ENCODE measurements around the gene ZNF134.

Gene ZNF134

DNA sequence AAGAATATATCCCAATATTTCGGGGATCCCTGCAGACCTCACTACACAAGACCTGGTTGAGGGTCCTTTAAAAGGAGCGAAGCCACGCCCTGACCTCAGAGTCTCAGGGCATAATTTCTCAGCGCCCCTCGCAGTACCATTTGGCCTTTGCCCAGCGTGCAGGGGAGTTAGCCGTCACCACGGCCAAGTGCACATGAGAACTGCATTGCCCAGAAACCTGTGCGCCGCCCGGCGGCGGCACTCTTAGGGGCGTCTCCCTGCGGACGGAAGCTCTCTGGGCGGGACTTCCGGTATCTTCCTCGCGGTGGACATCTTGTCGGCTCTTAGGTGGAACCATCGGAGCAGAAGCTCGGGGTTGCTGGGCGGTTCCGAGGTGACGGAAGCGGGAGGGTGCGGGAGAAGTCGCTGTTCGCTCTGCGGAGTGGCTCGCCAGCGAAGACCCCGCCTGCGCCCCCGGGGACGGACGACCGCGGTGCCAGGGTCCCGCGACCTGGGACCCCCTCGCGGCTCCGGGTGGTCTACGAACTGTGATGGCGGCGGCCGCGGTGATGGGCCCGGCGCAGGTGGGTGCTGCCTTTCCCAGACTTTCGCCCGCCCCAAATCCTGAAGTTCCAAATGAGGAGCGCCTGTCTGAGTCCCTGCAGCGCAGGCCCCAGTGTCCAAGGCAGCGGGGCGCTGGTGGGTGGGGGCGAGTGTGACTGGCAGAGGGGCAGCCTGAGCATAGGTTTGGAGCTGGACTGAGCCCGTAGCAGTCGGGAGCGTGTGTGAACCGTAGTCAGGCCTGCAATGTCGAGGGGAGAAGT is at the start of gene ZNF134:
ZNF134 (plus strand) TSS at position 302 of the 803 bp plus-strand sequence. CDS start 5,227 bp downstream, outside the sequence.
- peak; percentile 71 for DNase-seq (ENCODE audit: low read depth)

DNA sequence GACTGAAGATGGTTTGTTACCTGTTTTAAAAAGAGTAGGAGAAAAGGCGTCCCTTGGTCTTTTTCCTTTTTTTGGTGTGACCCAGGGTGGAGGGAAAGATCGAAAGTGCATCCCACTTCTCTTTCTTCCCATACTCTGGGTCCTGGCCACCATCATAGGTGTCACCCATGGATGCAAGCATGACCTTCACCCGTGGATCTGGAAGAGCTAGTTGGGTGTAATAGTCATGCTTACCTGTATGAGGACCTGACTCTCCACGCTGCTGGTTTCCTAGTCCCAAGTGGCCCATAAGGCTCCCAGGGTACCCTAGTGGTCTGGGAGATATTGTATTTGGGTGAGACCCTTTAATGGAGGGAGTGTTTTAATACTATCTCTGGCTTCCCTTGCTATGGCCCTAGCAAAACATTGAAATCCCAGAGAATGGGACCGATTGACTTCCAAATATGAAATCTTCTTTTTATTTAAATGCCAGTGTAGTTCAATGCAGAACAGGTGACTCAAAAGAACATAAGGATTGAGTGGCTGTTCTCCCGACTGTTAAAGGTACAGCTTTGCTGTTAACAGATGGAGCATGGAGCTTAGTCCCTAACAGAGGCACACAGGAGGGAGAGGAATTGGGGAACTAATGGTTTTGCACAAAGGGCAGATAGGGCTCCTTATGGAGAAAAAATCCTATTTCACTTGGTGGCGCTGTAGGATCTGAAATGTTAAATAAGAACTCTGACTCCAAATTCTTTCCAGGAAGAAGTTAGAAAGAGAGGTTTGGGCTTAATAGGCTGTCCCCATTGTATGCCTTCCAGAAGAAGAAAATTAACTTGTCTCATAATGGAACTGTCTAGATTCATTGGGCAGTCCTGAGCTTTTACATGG is 47.4 kb upstream of the ZNF134 start:
- DNase-seq (ENCODE audit: low read depth): no peak

DNA sequence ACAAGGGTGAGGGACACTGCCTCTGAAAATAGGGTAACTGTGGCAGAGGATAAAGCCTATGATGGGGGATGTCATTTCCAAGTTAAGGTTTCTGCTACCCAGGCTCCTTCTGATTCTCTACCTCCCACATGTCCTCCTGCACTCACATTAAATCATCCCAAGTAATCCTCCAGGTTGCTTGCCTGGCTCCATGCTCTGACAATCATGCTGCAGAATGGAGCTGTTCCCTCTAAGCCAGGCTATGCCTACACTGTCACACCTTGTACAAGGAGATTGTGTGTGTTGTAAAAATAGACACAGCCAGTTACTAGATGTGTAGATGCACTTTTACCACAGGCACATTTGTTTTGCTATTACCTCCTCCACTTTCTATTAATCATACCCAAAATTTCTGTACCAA is 43.3 kb upstream of the ZNF134 start:
- DNase-seq (ENCODE audit: low read depth): no peak

DNA sequence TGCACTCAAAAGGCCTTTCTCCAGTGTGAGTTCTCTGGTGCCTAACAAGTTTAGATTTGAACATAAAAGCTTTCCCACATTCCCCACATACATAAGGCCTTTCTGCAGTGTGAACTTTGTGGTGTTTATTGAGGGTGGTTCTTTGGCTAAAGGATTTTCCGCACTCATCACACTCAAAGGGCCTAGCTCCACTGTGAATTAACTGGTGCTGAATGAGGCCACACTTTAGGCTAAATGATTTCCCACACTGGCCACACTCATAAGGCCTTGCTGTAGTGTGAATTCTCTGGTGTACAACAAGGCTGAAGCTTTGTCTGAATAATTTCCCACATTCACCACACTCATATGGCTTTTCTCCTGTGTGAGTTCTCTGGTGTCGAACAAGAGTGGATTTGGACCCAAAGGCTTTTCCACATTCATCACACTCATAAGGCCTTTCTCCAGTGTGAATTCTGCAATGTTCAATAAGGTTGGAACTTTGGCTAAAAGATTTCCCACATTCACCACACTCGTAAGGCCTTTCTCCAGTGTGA is 41.6 kb upstream of the ZNF134 start:
- no peak for DNase-seq (ENCODE audit: low read depth)

DNA sequence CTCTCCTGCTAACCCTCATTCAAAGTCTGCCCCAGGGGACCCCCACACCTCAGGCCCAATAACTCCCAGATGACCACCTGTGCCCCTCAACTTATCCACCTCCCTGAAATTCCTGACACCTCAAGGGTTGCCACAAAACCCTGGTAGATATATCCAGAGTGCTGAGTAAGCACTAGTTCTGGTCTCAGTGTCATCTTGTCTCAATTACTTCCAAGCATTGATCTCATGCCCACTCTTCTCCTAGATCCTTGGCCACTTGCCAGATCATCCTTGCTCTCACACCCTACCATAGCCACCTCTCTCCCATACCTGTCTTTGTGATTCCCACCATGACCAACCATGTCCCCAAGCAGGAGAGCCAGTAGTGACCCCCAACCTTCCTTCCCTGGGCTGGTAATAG is 37.4 kb upstream of the ZNF134 start:
- DNase-seq (ENCODE audit: low read depth): no peak

DNA sequence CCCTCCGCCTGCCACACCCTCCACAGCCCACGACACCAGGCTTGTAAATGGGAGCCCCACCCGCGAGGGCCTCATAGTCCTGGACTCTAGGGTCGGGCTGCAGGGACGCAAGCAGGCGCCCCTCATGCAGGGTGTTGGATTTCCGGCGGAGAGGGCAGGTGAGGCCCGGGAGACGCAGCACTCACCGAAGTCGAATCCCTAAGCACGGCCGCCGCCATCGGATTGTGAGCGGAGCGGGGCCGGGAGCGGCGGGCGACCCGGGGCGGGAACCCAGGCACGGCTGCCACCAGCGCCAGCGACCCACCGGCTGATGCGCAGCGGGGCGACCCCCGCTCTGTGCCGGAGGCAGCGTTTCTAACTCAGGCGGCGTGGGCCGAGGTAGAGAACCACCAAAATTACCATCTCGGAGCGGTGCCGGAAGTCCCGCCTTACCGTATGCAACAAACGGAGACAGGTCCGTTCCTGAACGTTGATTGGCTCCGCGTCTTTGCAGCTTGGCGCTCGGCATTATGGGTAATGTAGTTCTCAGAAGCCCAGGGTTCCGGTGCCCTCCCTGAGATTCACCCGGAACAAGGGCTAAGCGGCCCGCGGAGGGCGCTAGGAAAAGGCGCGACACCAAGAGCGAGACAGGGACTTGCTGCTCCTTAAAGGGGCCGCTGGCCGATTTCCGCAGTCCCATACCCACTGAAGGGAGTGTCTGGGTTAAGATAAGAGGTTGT is 35.4 kb upstream of the ZNF134 start, which contains the start of gene ZNF416:
ZNF416 (minus strand) TSS at position 425 of the 719 bp plus-strand sequence; CDS start at position 218, 207 bp downstream.
- DNase-seq (ENCODE audit: low read depth): peak; percentile 92

DNA sequence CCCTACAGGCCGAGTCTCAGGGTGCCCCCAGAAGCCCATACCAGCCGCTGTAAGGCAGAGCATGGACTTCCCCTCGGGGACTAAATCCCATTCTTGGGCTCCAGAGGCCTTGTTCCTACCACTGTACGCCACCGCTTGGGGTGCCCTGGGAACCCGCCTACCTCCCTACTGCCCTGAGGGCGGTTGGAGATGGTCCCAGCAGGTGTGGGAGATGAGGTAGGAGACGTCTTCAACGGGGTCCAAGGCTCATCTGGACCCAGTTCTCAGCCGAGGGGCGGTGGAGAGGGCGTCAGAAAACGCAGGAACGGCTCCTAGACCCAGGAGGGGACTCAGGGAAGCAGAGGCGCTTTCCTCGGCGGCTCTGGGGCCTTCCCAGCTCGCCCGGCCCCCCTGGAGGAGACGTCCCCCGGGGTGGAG is 30.9 kb upstream of the ZNF134 start:
- DNase-seq (ENCODE audit: low read depth): no peak

DNA sequence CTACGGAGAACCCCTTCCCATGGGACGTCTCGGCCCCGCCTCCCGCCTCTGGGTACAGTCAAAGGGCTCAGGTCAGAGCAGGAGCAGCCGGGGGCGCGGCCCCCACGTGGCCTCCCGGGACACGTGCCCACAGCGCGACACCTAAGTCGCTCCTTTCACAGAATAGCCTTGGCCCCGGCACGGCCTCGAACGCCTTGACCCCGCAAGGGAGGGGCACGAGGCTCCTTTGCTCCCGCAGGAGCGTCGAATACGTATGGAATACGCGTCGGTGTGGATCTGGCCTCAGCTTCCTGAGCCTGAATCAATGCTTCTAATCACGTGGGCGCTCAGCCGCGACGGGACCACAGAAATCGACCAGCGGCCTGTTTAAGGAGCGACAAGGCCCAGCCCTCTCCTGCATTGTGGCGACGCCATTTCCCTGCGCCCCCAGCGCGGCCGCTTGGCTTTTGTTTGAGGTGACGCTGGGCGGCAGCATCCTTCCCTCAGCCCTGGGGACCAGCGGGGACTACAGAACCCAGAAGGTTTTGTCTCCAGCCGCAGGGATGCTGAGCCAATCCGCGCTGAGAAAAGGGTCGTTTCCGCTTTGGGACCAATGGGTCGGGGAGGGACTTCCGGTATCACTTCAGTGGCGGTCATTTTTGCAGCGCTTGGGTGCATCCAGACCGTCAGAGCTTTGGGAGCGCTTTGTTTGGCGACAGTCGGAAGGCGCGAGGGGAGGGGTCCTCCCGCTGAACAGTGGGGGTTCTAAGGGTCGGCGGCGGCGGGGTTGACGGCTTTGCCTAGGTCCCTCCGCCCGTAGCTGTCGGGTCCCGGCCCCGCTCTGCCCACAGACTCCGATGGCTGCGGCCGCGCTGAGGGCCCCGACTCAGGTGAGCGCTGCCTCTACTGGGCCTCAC is 30.3 kb upstream of the ZNF134 start, which contains the start of gene ZIK1:
ZIK1 (plus strand) TSS at position 625 of the 896 bp plus-strand sequence; CDS start at position 837, 212 bp downstream.
- DNase-seq (ENCODE audit: low read depth): peak; percentile 68

DNA sequence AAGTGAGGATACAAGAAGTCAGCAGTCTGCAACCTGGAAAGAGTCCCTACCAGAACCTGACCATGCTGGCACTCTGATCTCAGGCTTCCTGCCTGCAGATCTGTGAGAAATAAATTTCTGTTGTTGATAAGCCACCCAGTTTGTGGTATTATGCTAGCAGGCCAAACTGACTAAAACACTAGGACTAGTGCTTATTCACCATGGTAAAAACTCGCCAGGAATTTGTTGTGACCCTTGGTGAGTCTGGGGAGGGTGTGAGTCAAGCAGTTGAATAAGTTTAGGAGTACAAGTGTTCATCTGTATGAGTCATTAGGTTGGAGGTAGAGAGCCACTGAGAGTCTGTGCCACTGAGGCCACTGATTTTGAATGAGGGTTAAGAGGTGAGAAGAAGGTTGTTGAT is 26.5 kb upstream of the ZNF134 start:
- DNase-seq (ENCODE audit: low read depth): no peak

DNA sequence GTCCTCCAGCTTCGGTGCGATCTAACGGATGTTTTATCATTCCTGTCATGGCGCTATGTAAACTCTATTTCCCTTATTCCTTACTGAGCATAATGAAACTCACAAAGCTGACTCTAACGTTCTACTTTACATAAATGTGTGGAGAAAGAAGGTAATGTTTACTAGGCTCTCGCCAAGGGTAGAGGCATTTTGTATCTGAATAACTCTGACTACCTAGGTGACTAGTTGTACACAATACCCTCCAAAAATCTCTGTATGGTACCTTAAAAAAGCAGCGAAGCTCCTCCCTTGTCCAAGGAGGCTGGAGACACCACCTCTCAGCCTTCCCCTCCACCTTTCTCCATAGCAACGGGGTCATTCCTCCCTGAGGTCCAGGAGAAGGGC is 14.7 kb upstream of the ZNF134 start:
- DNase-seq (ENCODE audit: low read depth): no peak

DNA sequence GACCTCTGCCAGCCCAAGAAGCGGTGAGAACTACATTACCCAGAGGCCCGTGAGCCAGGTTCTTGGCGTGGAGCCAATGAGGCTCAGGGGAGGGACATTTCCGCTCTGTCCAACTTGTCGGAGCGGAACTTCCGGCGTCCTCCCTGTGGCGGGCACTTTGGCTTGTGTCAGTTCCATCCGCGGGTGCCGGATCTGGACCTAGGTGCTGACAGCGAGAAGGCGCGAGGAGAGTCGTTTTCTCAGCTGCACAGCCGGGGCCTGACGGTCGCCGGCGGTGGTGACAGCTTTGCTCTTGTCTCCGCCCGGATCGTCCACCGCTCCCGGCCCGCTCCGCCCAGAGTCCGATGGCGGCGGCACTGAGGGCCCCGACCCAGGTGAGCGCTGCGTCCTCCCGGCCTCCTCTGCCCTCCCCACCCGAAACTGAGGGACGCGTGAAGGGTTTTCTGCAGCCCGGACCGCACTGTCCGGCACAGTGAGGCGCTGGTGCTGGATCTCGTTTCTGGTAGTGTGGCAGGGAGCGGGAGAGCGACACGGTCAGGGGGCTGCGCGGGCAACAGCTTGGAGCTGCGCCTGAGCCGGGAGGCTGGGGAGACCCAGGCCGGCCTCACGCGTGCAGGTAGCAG is 14.2 kb upstream of the ZNF134 start, which contains the start of gene ZNF530:
ZNF530 (plus strand) TSS at position 125 of the 623 bp plus-strand sequence. CDS start 4,461 bp downstream, outside the sequence.
- peak; percentile 55 for DNase-seq (ENCODE audit: low read depth)

DNA sequence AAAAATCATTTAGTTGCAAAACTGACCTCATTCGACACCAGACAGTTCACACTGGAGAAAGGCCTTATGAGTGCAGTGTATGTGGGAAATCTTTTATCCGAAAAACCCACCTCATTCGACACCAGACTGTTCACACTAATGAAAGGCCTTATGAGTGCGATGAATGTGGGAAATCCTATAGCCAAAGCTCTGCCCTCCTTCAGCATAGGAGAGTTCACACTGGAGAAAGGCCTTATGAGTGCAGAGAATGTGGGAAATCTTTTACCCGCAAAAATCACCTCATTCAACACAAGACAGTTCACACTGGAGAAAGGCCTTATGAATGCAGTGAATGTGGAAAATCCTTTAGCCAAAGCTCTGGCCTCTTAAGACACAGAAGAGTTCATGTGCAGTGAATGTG is 7.1 kb upstream of the ZNF134 start:
- no peak for DNase-seq (ENCODE audit: low read depth)

DNA sequence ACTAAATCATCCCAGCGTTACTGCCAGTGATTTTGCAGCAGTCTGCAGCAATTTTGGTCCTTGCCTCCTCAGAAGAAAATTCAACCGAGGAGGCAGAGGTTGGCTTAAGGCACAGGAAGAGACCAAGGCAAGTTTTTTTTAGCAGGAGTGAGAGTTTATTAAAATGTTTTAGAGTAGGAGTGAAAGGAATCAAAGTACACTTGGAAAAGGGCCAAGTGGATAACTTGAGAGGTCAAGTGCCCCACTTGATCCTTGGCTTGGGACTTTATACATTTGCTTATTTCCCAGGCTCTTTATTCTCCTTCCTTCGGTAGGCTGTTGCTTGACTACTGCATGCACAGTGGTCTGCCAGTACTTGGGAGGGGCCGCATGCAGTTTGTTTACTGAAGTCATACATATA is 2.9 kb upstream of the ZNF134 start:
- no peak for DNase-seq (ENCODE audit: low read depth)

DNA sequence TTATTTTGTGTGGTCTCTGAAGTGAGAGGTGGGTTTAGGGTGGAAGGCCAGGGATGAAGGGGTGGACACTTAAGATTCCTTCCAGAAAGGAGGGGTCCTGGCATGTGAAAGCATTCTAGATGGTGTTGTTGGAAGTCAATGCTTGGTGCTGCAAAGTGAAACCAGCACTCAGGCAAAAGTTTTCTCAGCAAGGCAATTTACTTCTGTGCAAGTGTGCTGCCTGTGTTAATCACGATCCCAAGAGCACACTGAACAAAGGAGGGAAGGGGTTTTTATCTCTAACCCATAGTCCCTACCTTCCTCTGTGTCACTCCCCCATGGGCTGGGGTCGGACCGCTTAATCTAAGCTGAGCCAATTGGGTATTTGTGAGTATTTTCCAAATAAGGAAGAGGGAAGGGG is 1.3 kb downstream of the ZNF134 start:
- DNase-seq (ENCODE audit: low read depth): no peak

DNA sequence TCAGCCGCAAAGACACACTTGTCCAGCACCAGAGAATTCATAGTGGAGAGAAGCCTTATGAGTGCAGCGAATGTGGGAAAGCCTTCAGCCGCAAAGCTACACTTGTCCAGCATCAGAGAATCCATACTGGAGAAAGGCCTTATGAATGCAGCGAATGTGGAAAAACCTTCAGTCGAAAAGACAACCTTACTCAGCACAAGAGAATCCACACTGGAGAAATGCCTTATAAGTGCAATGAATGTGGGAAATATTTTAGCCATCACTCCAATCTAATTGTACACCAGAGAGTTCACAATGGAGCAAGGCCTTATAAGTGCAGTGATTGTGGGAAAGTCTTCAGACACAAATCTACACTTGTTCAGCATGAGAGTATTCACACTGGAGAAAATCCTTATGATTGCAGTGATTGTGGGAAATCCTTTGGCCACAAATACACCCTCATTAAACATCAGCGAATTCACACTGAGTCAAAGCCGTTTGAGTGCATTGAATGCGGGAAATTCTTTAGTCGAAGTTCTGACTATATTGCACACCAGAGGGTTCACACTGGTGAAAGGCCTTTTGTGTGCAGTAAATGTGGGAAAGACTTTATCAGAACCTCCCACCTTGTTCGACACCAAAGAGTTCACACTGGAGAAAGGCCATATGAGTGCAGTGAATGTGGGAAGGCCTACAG is 6.8 kb downstream of the ZNF134 start:
- DNase-seq (ENCODE audit: low read depth): no peak

DNA sequence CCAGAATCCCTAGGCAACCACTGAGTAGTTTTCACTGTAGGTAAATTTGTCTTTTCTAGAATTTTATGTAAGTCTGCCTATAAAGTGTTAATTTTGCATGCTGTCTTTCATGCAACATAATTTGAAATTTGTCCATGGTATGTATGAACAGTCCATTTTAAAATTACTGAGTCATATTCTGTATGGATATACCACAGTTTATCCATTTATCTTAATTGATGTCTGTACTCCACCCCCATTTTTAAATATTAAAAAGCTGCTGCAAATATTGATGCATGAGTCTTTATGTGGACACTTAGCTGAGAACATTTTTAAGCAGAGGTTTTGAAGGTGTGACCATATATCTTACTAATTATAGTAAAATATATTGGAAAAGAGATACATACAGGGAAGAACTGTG is 9.0 kb downstream of the ZNF134 start:
- no peak for DNase-seq (ENCODE audit: low read depth)

DNA sequence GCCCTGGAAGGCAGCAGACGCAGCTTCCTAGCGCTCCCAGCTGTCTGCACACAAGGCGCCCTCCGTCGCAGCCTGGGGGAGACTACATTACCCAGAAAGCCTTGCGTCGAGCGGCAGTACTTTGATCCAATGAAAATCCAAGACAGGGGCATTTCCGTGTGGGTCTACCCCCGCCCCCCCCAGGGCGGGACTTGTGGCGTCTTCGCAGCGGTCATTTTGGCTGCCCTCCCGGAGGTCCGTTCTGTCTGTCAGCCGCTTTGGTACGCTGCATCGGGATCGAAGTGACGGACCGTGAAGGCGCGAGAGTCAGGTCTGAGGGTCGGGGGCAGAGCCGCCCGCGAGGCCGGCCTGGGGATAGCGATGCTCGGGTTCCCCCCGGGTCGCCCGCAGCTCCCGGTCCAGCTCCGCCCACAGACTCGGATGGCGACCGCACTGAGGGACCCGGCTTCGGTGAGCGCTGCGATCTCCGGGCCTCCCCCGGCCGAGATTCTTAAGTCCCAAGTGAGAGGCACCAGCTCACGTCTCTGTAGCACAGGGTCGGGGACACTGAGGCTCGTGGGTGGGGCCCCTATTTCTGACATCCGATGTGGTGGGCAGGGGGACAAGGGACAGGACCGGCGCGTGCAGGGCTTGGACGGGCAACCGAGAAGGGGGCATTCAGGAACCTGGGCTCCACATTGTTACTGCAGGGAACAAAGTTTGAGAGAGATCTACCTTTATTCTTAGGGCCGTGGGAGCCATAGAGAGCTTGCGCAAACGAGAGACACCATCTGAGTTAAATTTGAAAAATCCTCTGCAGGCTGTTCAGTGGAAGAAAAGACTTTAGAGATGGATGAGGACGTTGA is 19.2 kb downstream of the ZNF134 start, which contains the start of gene ZNF211:
ZNF211 (plus strand) TSS at position 182 of the 845 bp plus-strand sequence; CDS start at position 361, 179 bp downstream.
- DNase-seq (ENCODE audit: low read depth): peak; percentile 75

DNA sequence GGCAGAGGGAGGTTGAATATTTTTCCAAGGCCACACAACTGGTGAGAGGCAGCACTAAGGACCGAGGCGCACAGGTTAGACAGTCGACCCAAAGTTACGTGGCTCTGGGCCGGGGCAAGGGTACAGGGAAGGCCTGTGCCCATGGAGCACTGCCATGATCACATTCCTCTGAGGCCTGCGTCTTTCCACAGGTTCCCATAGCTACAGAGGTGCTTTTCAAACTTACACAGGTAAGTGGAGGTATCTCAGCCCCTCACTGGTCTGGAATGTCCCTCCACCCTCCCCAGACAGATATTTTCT is 19.7 kb downstream of the ZNF134 start:
- DNase-seq (ENCODE audit: low read depth): no peak

DNA sequence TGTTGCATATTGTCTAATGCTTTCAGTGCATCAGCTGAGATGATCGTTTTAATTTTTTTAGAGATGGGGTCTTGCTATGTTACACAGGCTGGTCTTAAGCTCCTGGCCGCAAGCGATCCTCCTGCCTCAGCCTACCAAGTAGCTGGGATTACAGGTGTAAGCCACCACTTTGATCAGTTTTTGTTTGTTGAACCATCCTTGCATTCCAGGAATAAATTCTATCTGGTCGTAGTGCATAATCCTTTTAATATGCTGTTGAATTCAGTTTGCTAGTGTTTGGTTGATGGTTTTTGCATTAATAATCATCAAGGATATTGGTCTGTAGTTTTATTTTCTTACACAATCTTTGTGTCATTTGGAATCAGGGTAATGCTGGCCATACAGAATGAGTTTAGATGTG is 23.3 kb downstream of the ZNF134 start:
- DNase-seq (ENCODE audit: low read depth): no peak
